Endodermal cell (in vitro differentiated cells): ENCODE results near the gene SLAMF1. TPM values are rescaled to one million over a fixed set of nuclear protein-coding genes. Genes with fewer than 3 reads are reported as not detected.

ENCODE experiments used
- DNase-seq: peaks from one replicate; pipeline ENCODE4 v3.0.0-alpha.2; 2017
- H3K27ac ChIP-seq: 2 replicates; pipeline ENCODE4 v1.5.1; 2013; ENCODE audit warnings: mild to moderate bottlenecking, low read depth, low read length, moderate library complexity
- H3K27me3 ChIP-seq: 2 replicates; pipeline ENCODE4 v1.6.1; 2013; ENCODE audit warnings: mild to moderate bottlenecking, low read length, moderate library complexity; ENCODE audit not compliant: insufficient read depth, control insufficient read depth, poor library complexity, severe bottlenecking
- H3K36me3 ChIP-seq: 2 replicates; pipeline ENCODE4 v1.7.0; 2013; ENCODE audit warnings: mild to moderate bottlenecking, low read length, moderate library complexity; ENCODE audit not compliant: control insufficient read depth, insufficient read depth
- H3K4me1 ChIP-seq: one replicate; pipeline ENCODE4 v1.7.0; 2013; ENCODE audit warnings: low read length; ENCODE audit not compliant: control insufficient read depth, insufficient read depth
- H3K4me3 ChIP-seq: 2 replicates; pipeline ENCODE4 v1.5.1; 2013; ENCODE audit warnings: mild to moderate bottlenecking, low read length, moderate library complexity
- H3K9ac ChIP-seq: 2 replicates; pipeline ENCODE4 v1.6.1; 2013; ENCODE audit warnings: mild to moderate bottlenecking, low read length, moderate library complexity; ENCODE audit not compliant: poor library complexity, severe bottlenecking; ENCODE audit errors: extremely low read depth
- H3K9me3 ChIP-seq: 2 replicates; pipeline ENCODE4 v1.6.1; 2013; ENCODE audit warnings: mild to moderate bottlenecking, low read length, moderate library complexity; ENCODE audit not compliant: control insufficient read depth
- H3K27ac Mint-ChIP-seq: 2 replicates; pipeline ENCODE4 v1.8.0; 2020; ENCODE audit warnings: mixed read lengths
- H3K27me3 Mint-ChIP-seq: 2 replicates; pipeline ENCODE4 v1.8.0; 2021; ENCODE audit warnings: mild to moderate bottlenecking, mixed read lengths; ENCODE audit not compliant: insufficient read depth
- H3K36me3 Mint-ChIP-seq: 2 replicates; pipeline ENCODE4 v1.8.0; 2020; ENCODE audit warnings: low read depth, mixed read lengths
- H3K4me1 Mint-ChIP-seq: 2 replicates; pipeline ENCODE4 v1.8.0; 2020; ENCODE audit warnings: mixed read lengths
- H3K4me3 Mint-ChIP-seq: 2 replicates; pipeline ENCODE4 v1.8.0; 2020; ENCODE audit warnings: mild to moderate bottlenecking, moderate library complexity, mixed read lengths
- H3K9me3 Mint-ChIP-seq: 2 replicates; pipeline ENCODE4 v1.8.0; 2020; ENCODE audit warnings: mild to moderate bottlenecking, mixed read lengths
- WGBS, 2 experiments: methylation state at CpG; one replicate each; pipeline versions ENCODE4 v1.1.5 to v1.1.7; 2013; ENCODE audit warnings: missing lambda C conversion rate in 2 of 2, mixed read lengths in 1 of 2; ENCODE audit not compliant: insufficient coverage in 1 of 2, insufficient read length in 1 of 2; 5-methylcytosine and 5-hydroxymethylcytosine counted together
- total RNA-seq, 2 donors: library from RNA; stranded (reverse); fragmentation: NEBNext Ultra II Directional in 1 of 2; extraction: Animal tissue kit (Norgen Biotek cat#: 25700) in 1 of 2; gene quantifications; 2 replicates in 1 of 2; 3 replicates in 1 of 2; pipeline ENCODE4 v1.2.1, GENCODE V29; 2021
- TF ChIP-seq, protein P1 (sequence below): fragments of 200-600 bp; sonication (generic); conservative IDR thresholded peaks from 2 replicates; pipeline ENCODE4 v1.5.0; 2021; ENCODE audit warnings: antibody characterized with exemption, mild to moderate bottlenecking

The SLAMF1 gene
- total RNA-seq, 2 donors from 2014 or later: not detected

DNA sequence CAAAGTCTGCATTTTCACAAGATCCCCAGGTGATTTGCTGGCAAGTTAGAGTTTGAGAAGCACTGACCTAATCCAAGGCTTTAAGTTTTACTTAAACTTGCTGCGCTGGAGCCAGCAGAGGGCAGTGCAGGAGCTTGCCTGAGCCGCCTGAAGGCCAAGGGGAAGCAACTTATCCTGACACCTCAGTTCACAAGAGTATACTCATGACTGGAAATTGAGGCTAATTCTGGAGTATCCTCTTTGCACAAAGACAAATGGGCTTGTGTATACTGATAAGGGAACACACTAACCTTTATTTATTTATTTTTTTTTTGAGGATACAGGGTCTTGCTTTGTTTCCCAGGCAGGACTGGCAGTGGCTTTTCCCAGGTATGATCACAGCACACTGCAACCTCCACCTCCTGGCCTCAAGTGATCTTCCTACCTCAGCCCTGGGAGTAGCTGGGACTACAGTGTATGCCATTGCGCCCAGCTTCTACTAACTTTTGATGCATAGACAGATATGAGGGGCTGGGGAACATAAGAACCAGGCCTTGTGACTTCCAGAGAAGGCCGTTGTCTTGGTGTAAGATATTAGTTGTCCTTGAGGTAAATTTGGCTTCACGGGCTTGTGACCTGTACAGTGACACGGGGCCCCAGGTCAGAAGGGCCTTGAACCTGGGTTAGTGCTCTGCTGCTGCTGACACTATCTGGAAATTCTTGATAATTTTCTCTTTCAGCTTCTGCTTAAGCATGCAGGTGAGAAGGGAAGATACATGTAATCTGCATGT is 29.0 kb upstream of the SLAMF1 start:
- Mint-ChIP-seq H3K27ac (peak overlapping the region; percentile 83), H3K4me3 (no peak overlapping the region), H3K36me3 (no peaks in the 10 kb centered on the region), H3K27me3 (no peaks in the 10 kb centered on the region), H3K4me1 (peaks cover 13% of the 10 kb centered on the region), H3K9me3 (no peaks in the 10 kb centered on the region)
- Histone ChIP-seq H3K27ac (no peak overlapping the region), H3K4me1 (peaks cover 29% of the 10 kb centered on the region), H3K36me3 (no peaks in the 10 kb centered on the region), H3K4me3 (no peak overlapping the region), H3K27me3 (no peaks in the 10 kb centered on the region), H3K9me3 (no peaks in the 10 kb centered on the region), H3K9ac (no peak overlapping the region)
- 65 to 67% methylated on average over 6 of the region's 6 CpGs for WGBS, 2 experiments
- DNase-seq: peak; percentile 92
- TF ChIP-seq, protein P1, sequence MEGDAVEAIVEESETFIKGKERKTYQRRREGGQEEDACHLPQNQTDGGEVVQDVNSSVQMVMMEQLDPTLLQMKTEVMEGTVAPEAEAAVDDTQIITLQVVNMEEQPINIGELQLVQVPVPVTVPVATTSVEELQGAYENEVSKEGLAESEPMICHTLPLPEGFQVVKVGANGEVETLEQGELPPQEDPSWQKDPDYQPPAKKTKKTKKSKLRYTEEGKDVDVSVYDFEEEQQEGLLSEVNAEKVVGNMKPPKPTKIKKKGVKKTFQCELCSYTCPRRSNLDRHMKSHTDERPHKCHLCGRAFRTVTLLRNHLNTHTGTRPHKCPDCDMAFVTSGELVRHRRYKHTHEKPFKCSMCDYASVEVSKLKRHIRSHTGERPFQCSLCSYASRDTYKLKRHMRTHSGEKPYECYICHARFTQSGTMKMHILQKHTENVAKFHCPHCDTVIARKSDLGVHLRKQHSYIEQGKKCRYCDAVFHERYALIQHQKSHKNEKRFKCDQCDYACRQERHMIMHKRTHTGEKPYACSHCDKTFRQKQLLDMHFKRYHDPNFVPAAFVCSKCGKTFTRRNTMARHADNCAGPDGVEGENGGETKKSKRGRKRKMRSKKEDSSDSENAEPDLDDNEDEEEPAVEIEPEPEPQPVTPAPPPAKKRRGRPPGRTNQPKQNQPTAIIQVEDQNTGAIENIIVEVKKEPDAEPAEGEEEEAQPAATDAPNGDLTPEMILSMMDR: peak; percentile 93

DNA sequence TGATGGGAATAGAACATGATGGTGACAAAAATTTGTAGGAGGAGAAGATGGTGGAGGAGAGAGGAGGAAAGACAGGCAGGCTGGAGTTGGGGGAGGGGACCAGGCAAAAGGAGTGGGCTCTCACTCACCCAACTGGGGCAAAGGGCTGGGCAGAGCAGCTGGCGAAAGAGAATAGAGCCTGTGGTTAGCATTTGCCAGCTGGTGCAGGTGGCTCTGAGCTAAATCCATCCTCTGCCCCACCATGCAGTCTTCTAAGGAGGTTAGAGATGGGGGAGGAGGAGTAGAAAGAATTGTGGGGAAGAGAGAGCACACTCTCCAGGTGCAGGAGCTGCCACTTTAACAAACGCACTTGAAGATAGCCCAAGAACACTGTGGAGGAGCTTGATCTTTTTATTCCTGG is 27.6 kb upstream of the SLAMF1 start:
- H3K4me1 Mint-ChIP-seq: peaks cover 16% of the 10 kb centered on the region
- H3K27me3 Mint-ChIP-seq: no peaks in the 10 kb centered on the region
- Histone ChIP-seq H3K4me3 (peak overlapping the region; percentile 21), H3K4me1 (peaks cover 29% of the 10 kb centered on the region), H3K27ac (no peak overlapping the region), H3K27me3 (no peaks in the 10 kb centered on the region), H3K36me3 (no peaks in the 10 kb centered on the region), H3K9me3 (peaks cover 2% of the 10 kb centered on the region), H3K9ac (peak overlapping the region; percentile 22)
- H3K9me3 Mint-ChIP-seq: peaks cover 6% of the 10 kb centered on the region
- DNase-seq: no peak
- TF ChIP-seq, protein P1: no peak
- H3K27ac Mint-ChIP-seq: no peak overlapping the region
- peaks cover 3% of the 10 kb centered on the region for H3K36me3 Mint-ChIP-seq
- no peak overlapping the region for H3K4me3 Mint-ChIP-seq
- WGBS, 2 experiments: 93 to 100% methylated on average over 1 to 2 of the region's 2 CpGs

- peaks cover 13% of the 10 kb centered on the region for H3K4me1 Mint-ChIP-seq
- peak; percentile 44 for DNase-seq
- H3K27me3 Mint-ChIP-seq: no peaks in the 10 kb centered on the region
- H3K4me3 ChIP-seq: peak overlapping the region; percentile 25
- no peak overlapping the region for H3K4me3 Mint-ChIP-seq
- TF ChIP-seq, protein P1: no peak
- peak overlapping the region; percentile 49 for H3K27ac ChIP-seq
- no peak overlapping the region for H3K27ac Mint-ChIP-seq
- 72 to 85% methylated on average over 3 to 6 of the region's 6 CpGs for WGBS, 2 experiments
- H3K9me3 Mint-ChIP-seq: peaks cover 9% of the 10 kb centered on the region
- no peaks in the 10 kb centered on the region for H3K27me3 ChIP-seq
- peaks cover 16% of the 10 kb centered on the region for H3K9me3 ChIP-seq
- H3K36me3 Mint-ChIP-seq: peaks cover 3% of the 10 kb centered on the region
- H3K4me1 ChIP-seq: peaks cover 29% of the 10 kb centered on the region
- no peaks in the 10 kb centered on the region for H3K36me3 ChIP-seq
- peak overlapping the region; percentile 44 for H3K9ac ChIP-seq
These were observed 26.2 kb upstream of the SLAMF1 start for GRCh38 chr1:160672789-160673695.
